ENCODE measurements around the gene MSTN. TPM values are rescaled to one million over a fixed set of nuclear protein-coding genes. Genes with fewer than 3 reads are reported as not detected.

The MSTN gene
- total and polyA plus RNA-seq, 2 donors (not counting 3 experiments of a cell fraction or from before 2014, with no cell fraction given) = 0.04 TPM; not detected in 1

- ChIA-PET POLR2A (no interaction called here), CTCF (interaction anchor here (1.3 to 1.8 kb wide), 2 partner anchors 267 to 405 kb away, joined by 4 to 8 read pairs; no protein-coding TSS in a partner anchor)
- no peak overlapping the region for H3K4me3 ChIP-seq (replicated peaks in 1 of 3; ENCODE audit: insufficient read depth in 1 of 3, low read depth in 1 of 3, low read length in 3 of 3)
- DNase-seq (ENCODE audit: low read depth, low spot score) (no peak), FAIRE-seq (no peak)
- no peak overlapping the region for H3K27ac ChIP-seq (ENCODE audit: insufficient read depth, low read depth, low read length)
- H3K79me2 ChIP-seq (ENCODE audit: control insufficient read depth, insufficient read depth, low read length) = no peaks in the 10 kb centered on the region
- H3K36me3 ChIP-seq (ENCODE audit: control insufficient read depth in 2 of 2, extremely low read depth in 1 of 2, insufficient read depth in 2 of 2, low read length in 2 of 2) = no peaks in the 10 kb centered on the region
- H3K4me1 ChIP-seq (ENCODE audit: control insufficient read depth, extremely low read depth, insufficient read depth, low read length) = no peaks in the 10 kb centered on the region
- no peak for TF ChIP-seq GATA2 (IDR thresholded peaks at IDR 0.05; ENCODE audit: insufficient read depth, insufficient read length, low read depth, low read length)
- no peak for TF ChIP-seq CTCF (IDR thresholded peaks at IDR 0.05; ENCODE audit: extremely low read depth in 1 of 2, insufficient read depth in 1 of 2, low read depth in 1 of 2, low read length in 2 of 2)
- no peak for TF ChIP-seq JUN (IDR thresholded peaks at IDR 0.05; ENCODE audit: borderline replicate concordance, insufficient read depth, insufficient read length, low read depth)
- intact Hi-C loops (cut with micrococcal nuclease) (no loop called here), dilution Hi-C loops (cut with MboI; ENCODE audit: extremely low pct_ligation_motif_present, low sequenced_read_pairs) (no loop called here)
- H3K27me3 ChIP-seq (ENCODE audit: control insufficient read depth in 2 of 2, insufficient read depth in 2 of 2, low read length in 2 of 2) = no peaks in the 10 kb centered on the region
- no TSS peak for BruUV-seq (replicated peaks)
- H3K4me2 ChIP-seq (ENCODE audit: insufficient read depth, low read length) = no peak overlapping the region
- H2AFZ ChIP-seq (ENCODE audit: low read depth, low read length) = no peak overlapping the region
- no peak overlapping the region for H3K9ac ChIP-seq (replicated peaks; ENCODE audit: extremely low read depth, insufficient read depth, low read length)
- no peaks in the 10 kb centered on the region for H4K20me1 ChIP-seq (replicated peaks; ENCODE audit: control insufficient read depth, extremely low read depth, insufficient read depth, low read length)
- no peaks in the 10 kb centered on the region for H3K9me1 ChIP-seq (replicated peaks; ENCODE audit: control insufficient read depth, extremely low read depth, insufficient read depth, low read length)
- no peaks in the 10 kb centered on the region for H3K9me3 ChIP-seq (replicated peaks; ENCODE audit: control insufficient read depth, insufficient read depth, low read length)
Measured at GRCh38 chr2:190065839-190066238, 3.3 kb upstream of the MSTN start.

- H3K4me1 ChIP-seq (ENCODE audit: control insufficient read depth, extremely low read depth, insufficient read depth, low read length) = no peaks in the 10 kb centered on the region
- H3K9ac ChIP-seq (replicated peaks; ENCODE audit: extremely low read depth, insufficient read depth, low read length) = no peak overlapping the region
- no TSS peak for BruUV-seq (replicated peaks)
- H2AFZ ChIP-seq (ENCODE audit: low read depth, low read length) = no peak overlapping the region
- H3K36me3 ChIP-seq (ENCODE audit: control insufficient read depth in 2 of 2, extremely low read depth in 1 of 2, insufficient read depth in 2 of 2, low read length in 2 of 2) = no peaks in the 10 kb centered on the region
- no peak overlapping the region for H3K4me3 ChIP-seq (replicated peaks in 1 of 3; ENCODE audit: insufficient read depth in 1 of 3, low read depth in 1 of 3, low read length in 3 of 3)
- intact Hi-C loops (cut with micrococcal nuclease) = no loop called here
- no peaks in the 10 kb centered on the region for H3K9me1 ChIP-seq (replicated peaks; ENCODE audit: control insufficient read depth, extremely low read depth, insufficient read depth, low read length)
- H3K4me2 ChIP-seq (ENCODE audit: insufficient read depth, low read length) = no peak overlapping the region
- no peak overlapping the region for H3K27ac ChIP-seq (ENCODE audit: insufficient read depth, low read depth, low read length)
- DNase-seq (ENCODE audit: low read depth, low spot score) (no peak), FAIRE-seq (no peak)
- H4K20me1 ChIP-seq (replicated peaks; ENCODE audit: control insufficient read depth, extremely low read depth, insufficient read depth, low read length) = no peaks in the 10 kb centered on the region
- TF ChIP-seq JUN (IDR thresholded peaks at IDR 0.05; ENCODE audit: borderline replicate concordance, insufficient read depth, insufficient read length, low read depth) (no peak), EZH2 (IDR thresholded peaks at IDR 0.05; ENCODE audit: borderline replicate concordance, low read depth, low read length, severe bottlenecking) (no peak), GATA2 (IDR thresholded peaks at IDR 0.05; ENCODE audit: insufficient read depth, insufficient read length, low read depth, low read length) (no peak), MAX (IDR thresholded peaks at IDR 0.05; ENCODE audit: insufficient read depth, insufficient read length) (no peak), CTCF (IDR thresholded peaks at IDR 0.05; ENCODE audit: extremely low read depth in 1 of 2, insufficient read depth in 1 of 2, low read depth in 1 of 2, low read length in 2 of 2) (no peak), FOS (IDR thresholded peaks at IDR 0.05; ENCODE audit: borderline replicate concordance, insufficient read depth, low read length) (no peak), POLR2A (IDR thresholded peaks at IDR 0.05; ENCODE audit: low read depth, low read length) (no peak), POLR2AphosphoS5 (IDR thresholded peaks at IDR 0.05; ENCODE audit: insufficient read depth, low read depth, low read length) (no peak), MYC (IDR thresholded peaks at IDR 0.05; ENCODE audit: low read depth, low read length) (no peak)
- ChIA-PET POLR2A (no interaction called here), CTCF (interaction anchor here (0.9 to 3.2 kb wide), 2 partner anchors 14 to 264 kb away, joined by 4 to 12 read pairs; no protein-coding TSS in a partner anchor)
- H3K79me2 ChIP-seq (ENCODE audit: control insufficient read depth, insufficient read depth, low read length) = no peaks in the 10 kb centered on the region
- H3K9me3 ChIP-seq (replicated peaks; ENCODE audit: control insufficient read depth, insufficient read depth, low read length) = no peaks in the 10 kb centered on the region
- no peaks in the 10 kb centered on the region for H3K27me3 ChIP-seq (ENCODE audit: control insufficient read depth in 2 of 2, insufficient read depth in 2 of 2, low read length in 2 of 2)
- dilution Hi-C loops (cut with MboI; ENCODE audit: extremely low pct_ligation_motif_present, low sequenced_read_pairs) = no loop called here
Measured at GRCh38 chr2:190063624-190064023, 1.1 kb upstream of the MSTN start.

Data from endothelial cell of umbilical vein (primary cell).